B cell (primary cell): ENCODE results near the gene KDM6B. TPM values are rescaled to one million over a fixed set of nuclear protein-coding genes. Genes with fewer than 3 reads are reported as not detected.

Experiments used
- ATAC-seq: fragments of 200-7000 bp; cut with Tn5 transposase; one replicate; pipeline ENCODE4 v1.10.0; 2021; ENCODE audit warnings: low read depth, mild to moderate bottlenecking, moderate number of reproducible peaks, moderate library complexity
- CTCF ChIA-PET: fragments of 350-600 bp; sonication (Branson Sonifier 250); formaldehyde crosslinking; loops from one replicate; lab custom pipeline; 2021; ENCODE audit warnings: antibody characterized with exemption, inconsistent platforms; lab: Charles Lee
- POLR2A ChIA-PET: fragments of 350-600 bp; sonication (Branson Sonifier 250); formaldehyde crosslinking; loops from one replicate; lab custom pipeline; 2021; ENCODE audit warnings: antibody characterized with exemption; lab: Charles Lee
- DNase-seq: peaks from one replicate; pipeline ENCODE4 v3.0.0; 2013
- H2AFZ ChIP-seq: 2 replicates; pipeline ENCODE4 v1.6.1; 2012; ENCODE audit warnings: mild to moderate bottlenecking, low read depth, low read length; ENCODE audit not compliant: insufficient read depth, poor library complexity, severe bottlenecking
- H3K27ac ChIP-seq, 2 donors: 1 replicate in 1 of 2; 2 replicates in 1 of 2; pipeline ENCODE4 v1.5.1; 2012 to 2013; ENCODE audit warnings: low read length in 2 of 2, mild to moderate bottlenecking in 2 of 2, moderate library complexity in 1 of 2
- H3K27me3 ChIP-seq, 4 experiments: fragments of 200-600 bp in 1 of 4; sonication (generic) in 1 of 4; replicated peaks in 1 of 4; 1 replicate in 2 of 4; 2 replicates in 2 of 4; pipeline versions ENCODE4 v1.6.1 to v1.7.0; 2013 to 2016; ENCODE audit warnings: low read length in 3 of 4, mild to moderate bottlenecking in 2 of 4, mixed read lengths in 1 of 4, moderate library complexity in 1 of 4; ENCODE audit not compliant: insufficient read depth in 4 of 4, control insufficient read depth in 3 of 4; ENCODE audit errors: control extremely low read depth in 1 of 4
- H3K36me3 ChIP-seq, 2 experiments: replicated peaks in 1 of 2; 1 replicate in 1 of 2; 2 replicates in 1 of 2; pipeline versions ENCODE4 v1.6.1 to v1.7.1; 2013; ENCODE audit warnings: low read length in 1 of 2; ENCODE audit not compliant: insufficient read depth in 2 of 2, control insufficient read depth in 1 of 2; ENCODE audit errors: control extremely low read depth in 1 of 2, extremely low read depth in 1 of 2
- H3K4me1 ChIP-seq, 2 donors: fragments of 200-600 bp in 1 of 2; sonication (generic) in 1 of 2; 1 replicate in 1 of 2; 2 replicates in 1 of 2; pipeline versions ENCODE4 v1.5.1 to v1.6.1; 2013 to 2017; ENCODE audit warnings: low read length in 2 of 2; ENCODE audit not compliant: control insufficient read depth in 2 of 2, insufficient read depth in 2 of 2
- H3K4me2 ChIP-seq: replicated peaks from 2 replicates; pipeline ENCODE3; 2012; ENCODE audit warnings: mild to moderate bottlenecking, low read depth, low read length; ENCODE audit not compliant: poor library complexity, severe bottlenecking
- H3K4me3 ChIP-seq, 5 experiments: fragments of 200-600 bp in 1 of 5; sonication (generic) in 1 of 5; 1 replicate in 3 of 5; 2 replicates in 2 of 5; pipeline versions ENCODE4 v1.5.1 to v1.7.0; 2011 to 2016; ENCODE audit warnings: low read length in 4 of 5, mild to moderate bottlenecking in 4 of 5, low read depth in 2 of 5, control low read depth in 1 of 5, moderate library complexity in 1 of 5; ENCODE audit not compliant: insufficient read depth in 1 of 5; ENCODE audit errors: control extremely low read depth in 1 of 5, extremely low read depth in 1 of 5
- H3K79me2 ChIP-seq: fragments of 200-600 bp; sonication (generic); one replicate; pipeline ENCODE4 v1.6.0; 2016; ENCODE audit warnings: low read length; ENCODE audit not compliant: control insufficient read depth, insufficient read depth
- H3K9ac ChIP-seq: fragments of 200-600 bp; sonication (generic); 2 replicates; pipeline ENCODE4 v1.6.1; 2017; ENCODE audit warnings: mild to moderate bottlenecking, low read length, moderate library complexity
- H3K9me3 ChIP-seq, 3 donors: one replicate each; pipeline versions ENCODE4 v1.6.1 to v1.7.1; 2013; ENCODE audit warnings: low read length in 2 of 3; ENCODE audit not compliant: control insufficient read depth in 2 of 3, insufficient read depth in 1 of 3; ENCODE audit errors: control extremely low read depth in 1 of 3
- H4K20me1 ChIP-seq: 2 replicates; pipeline ENCODE4 v1.6.0; 2012; ENCODE audit warnings: mild to moderate bottlenecking, low read length; ENCODE audit not compliant: insufficient read depth, control insufficient read depth, poor library complexity, severe bottlenecking
- H3K27ac Mint-ChIP-seq: one replicate; pipeline ENCODE4 v1.8.0; 2021; ENCODE audit warnings: mixed read lengths
- H3K27me3 Mint-ChIP-seq: one replicate; pipeline ENCODE4 v1.8.0; 2021; ENCODE audit warnings: mixed read lengths
- H3K4me1 Mint-ChIP-seq: one replicate; pipeline ENCODE4 v1.8.0; 2021; ENCODE audit warnings: mixed read lengths
- H3K4me3 Mint-ChIP-seq: one replicate; pipeline ENCODE4 v1.8.0; 2021; ENCODE audit warnings: mixed read lengths
- H3K9me3 Mint-ChIP-seq: one replicate; pipeline ENCODE4 v1.8.0; 2022; ENCODE audit warnings: mixed read lengths; ENCODE audit not compliant: insufficient read depth
- CTCF ChIP-seq: fragments of 200-600 bp; IDR thresholded peaks from one replicate; pipeline ENCODE4 v1.8.0; 2022; ENCODE audit warnings: antibody characterized with exemption, mild to moderate bottlenecking
- EZH2 ChIP-seq: IDR thresholded peaks from 2 replicates; pipeline ENCODE4 v1.6.1; 2012; ENCODE audit warnings: borderline replicate concordance, low read depth, mild to moderate bottlenecking, moderate library complexity, low read length; ENCODE audit not compliant: insufficient read depth, poor library complexity, severe bottlenecking
- WGBS: methylation state at CpG from one replicate; pipeline ENCODE4 v1.1.5; 2013; ENCODE audit warnings: missing lambda C conversion rate; ENCODE audit not compliant: insufficient coverage; 5-methylcytosine and 5-hydroxymethylcytosine counted together
- intact Hi-C: fragments of 100-400 bp; cut with micrococcal nuclease; formaldehyde crosslinking; loops from one replicate; pipeline ENCODE4 v1.10.0; 2022
- polyA plus RNA-seq: library from polyadenylated mRNA; depleted of rRNA; stranded (reverse); fragments of >200 nt; gene quantifications from 2 replicates; pipeline ENCODE4 v1.2.3, GENCODE V29; 2012
- total RNA-seq, 2 donors: library from RNA; stranded (reverse); fragments of 120-200 nt in 1 of 2; gene quantifications; 1 replicate in 1 of 2; 2 replicates in 1 of 2; pipeline versions ENCODE4 v1.2.3 to v1.2.4, GENCODE V29; 2013 to 2022

Gene KDM6B
- total and polyA plus RNA-seq, 2 donors (not counting 1 experiment from before 2014, with no cell fraction given) = 18.6 to 110 TPM

- no peaks in the 10 kb centered on the region for H3K9me3 ChIP-seq
- H3K4me3 ChIP-seq = peak overlapping the region; percentile 57 to 92 (median 85)
- peak overlapping the region; percentile 66 for H3K27ac Mint-ChIP-seq
- peak overlapping the region; percentile 85 to 90 for H3K27ac ChIP-seq
- H3K4me3 Mint-ChIP-seq = no peak overlapping the region
- H3K4me1 Mint-ChIP-seq = peaks cover 8% of the 10 kb centered on the region
- no peaks in the 10 kb centered on the region for H3K27me3 Mint-ChIP-seq
- ChIA-PET POLR2A (no interaction called here), CTCF (interaction anchor here (0.5 to 8.1 kb wide), 5 partner anchors 26 to 1704 kb away, joined by 3 to 144 read pairs (median 4); no protein-coding TSS in a partner anchor)
- peaks cover 20 to 36% of the 10 kb centered on the region in 2 donors for H3K4me1 ChIP-seq
- no peak for ATAC-seq
- H4K20me1 ChIP-seq = peaks cover 10% of the 10 kb centered on the region
- peak; percentile 73 for DNase-seq
- H3K9me3 Mint-ChIP-seq = no peaks in the 10 kb centered on the region
- TF ChIP-seq CTCF (no peak), EZH2 (no peak)
- no peaks in the 10 kb centered on the region for H3K27me3 ChIP-seq
- 78% methylated on average over 17 of the region's 20 CpGs for WGBS
- intact Hi-C loops = loop anchor here (5.0 kb wide), 4 partner anchors 59 to 606 kb away; partner anchors contain the start of genes CTDNEP1, ELP5, RNF227 and TP53
- peaks cover 0 to under 1% of the 10 kb centered on the region in 2 experiments for H3K36me3 ChIP-seq
- H3K4me2 ChIP-seq = peak overlapping the region; percentile 83
- H3K79me2 ChIP-seq = peaks cover 9% of the 10 kb centered on the region
- H2AFZ ChIP-seq = peak overlapping the region; percentile 87
- peak overlapping the region; percentile 82 for H3K9ac ChIP-seq
Observed at GRCh38 chr17:7858522-7858810, 24.4 kb downstream of the KDM6B start.

DNA sequence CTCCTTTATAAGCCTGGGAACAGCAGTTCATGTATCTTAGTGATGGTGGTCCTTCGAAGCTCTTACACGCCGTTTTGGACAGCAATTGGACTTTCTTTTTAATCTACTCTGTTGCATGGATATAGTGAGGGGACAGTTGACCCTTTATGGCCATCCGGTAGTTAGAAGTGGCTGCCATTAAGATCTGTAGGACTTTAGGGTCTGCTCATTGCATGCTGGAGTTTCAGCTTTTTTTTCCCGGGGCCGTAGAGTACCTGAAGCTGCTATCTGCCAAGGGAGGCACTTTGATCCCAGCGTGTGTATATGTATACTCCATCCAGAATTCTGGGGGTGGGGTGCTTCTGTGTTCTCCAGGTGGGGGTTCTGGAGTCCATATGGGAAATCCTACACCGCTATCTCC, 25.0 kb downstream of the KDM6B start:
- H3K36me3 ChIP-seq = peaks cover 1 to 4% of the 10 kb centered on the region in 2 experiments

More for the DNA sequence above, 25.0 kb downstream of the KDM6B start:
- ChIA-PET POLR2A (no interaction called here), CTCF (interaction anchor here (0.5 to 8.6 kb wide), 8 partner anchors 26 to 1703 kb away, joined by 3 to 144 read pairs (median 4); partner anchors contain the start of gene RNF227)
- no peaks in the 10 kb centered on the region for H3K9me3 ChIP-seq
- peak; percentile 34 for DNase-seq
- no peak overlapping the region for H3K4me2 ChIP-seq
- intact Hi-C loops = loop anchor here (5.0 kb wide), 4 partner anchors 58 to 607 kb away; partner anchors contain the start of genes CTDNEP1, ELP5, RNF227 and TP53
- Mint-ChIP-seq H3K27ac (peak overlapping the region; percentile 66), H3K9me3 (no peaks in the 10 kb centered on the region), H3K4me3 (no peak overlapping the region), H3K27me3 (no peaks in the 10 kb centered on the region), H3K4me1 (peaks cover 8% of the 10 kb centered on the region)
- H4K20me1 ChIP-seq = peaks cover 10% of the 10 kb centered on the region
- no peak for TF ChIP-seq EZH2
- TF ChIP-seq CTCF = no peak
- no peak overlapping the region for H3K4me3 ChIP-seq
- no peak for ATAC-seq
- WGBS = 90% methylated on average over 6 of the region's 8 CpGs
- peaks cover 20 to 36% of the 10 kb centered on the region in 2 donors for H3K4me1 ChIP-seq
- peaks cover 9% of the 10 kb centered on the region for H3K79me2 ChIP-seq
- H2AFZ ChIP-seq = no peak overlapping the region
- H3K27ac ChIP-seq = no peak overlapping the region
- no peak overlapping the region for H3K9ac ChIP-seq
- H3K27me3 ChIP-seq = no peaks in the 10 kb centered on the region
